ENCODE results near the gene C1orf21. TPM values are rescaled to one million over a fixed set of nuclear protein-coding genes. Genes with fewer than 3 reads are reported as not detected.

C1orf21 gene
- total and polyA plus RNA-seq, 2 donors (not counting 3 experiments of a cell fraction or from before 2014, with no cell fraction given) = 0.79 to 8.5 TPM

- POLR2A ChIA-PET = no interaction called here
- H3K9ac ChIP-seq (replicated peaks; ENCODE audit: extremely low read depth, insufficient read depth, low read length) = no peak overlapping the region
- intact Hi-C loops (cut with micrococcal nuclease) (no loop called here), dilution Hi-C loops (cut with MboI; ENCODE audit: extremely low pct_ligation_motif_present, low sequenced_read_pairs) (no loop called here)
- H3K36me3 ChIP-seq (ENCODE audit: control insufficient read depth in 2 of 2, extremely low read depth in 1 of 2, insufficient read depth in 2 of 2, low read length in 2 of 2) = no peaks in the 10 kb centered on the region
- H3K9me3 ChIP-seq (replicated peaks; ENCODE audit: control insufficient read depth, insufficient read depth, low read length) = no peaks in the 10 kb centered on the region
- DNase-seq (ENCODE audit: low read depth, low spot score) (no peak), FAIRE-seq (no peak)
- no TSS peak for BruUV-seq (replicated peaks)
- no peaks in the 10 kb centered on the region for H4K20me1 ChIP-seq (replicated peaks; ENCODE audit: control insufficient read depth, extremely low read depth, insufficient read depth, low read length)
- H2AFZ ChIP-seq (ENCODE audit: low read depth, low read length) = no peak overlapping the region
- no peak overlapping the region for H3K4me2 ChIP-seq (ENCODE audit: insufficient read depth, low read length)
- no peaks in the 10 kb centered on the region for H3K79me2 ChIP-seq (ENCODE audit: control insufficient read depth, insufficient read depth, low read length)
- no peaks in the 10 kb centered on the region for H3K9me1 ChIP-seq (replicated peaks; ENCODE audit: control insufficient read depth, extremely low read depth, insufficient read depth, low read length)
- TF ChIP-seq GATA2 (IDR thresholded peaks at IDR 0.05; ENCODE audit: insufficient read depth, insufficient read length, low read depth, low read length) = no peak
- TF ChIP-seq POLR2AphosphoS5 (IDR thresholded peaks at IDR 0.05; ENCODE audit: insufficient read depth, low read depth, low read length) = no peak
- TF ChIP-seq MAX (IDR thresholded peaks at IDR 0.05; ENCODE audit: insufficient read depth, insufficient read length) = no peak
- no peak for TF ChIP-seq MYC (IDR thresholded peaks at IDR 0.05; ENCODE audit: low read depth, low read length)
- no peak for TF ChIP-seq FOS (IDR thresholded peaks at IDR 0.05; ENCODE audit: borderline replicate concordance, insufficient read depth, low read length)
- no peak overlapping the region for H3K27ac ChIP-seq (ENCODE audit: insufficient read depth, low read depth, low read length)
- CTCF ChIA-PET = interaction anchor here (1.5 kb wide), 1 partner anchor 12 kb away, joined by 3 read pairs; no protein-coding TSS in a partner anchor
- H3K4me3 ChIP-seq (replicated peaks in 1 of 3; ENCODE audit: insufficient read depth in 1 of 3, low read depth in 1 of 3, low read length in 3 of 3) = no peak overlapping the region
- H3K27me3 ChIP-seq (ENCODE audit: control insufficient read depth in 2 of 2, insufficient read depth in 2 of 2, low read length in 2 of 2) = no peaks in the 10 kb centered on the region
- no peaks in the 10 kb centered on the region for H3K4me1 ChIP-seq (ENCODE audit: control insufficient read depth, extremely low read depth, insufficient read depth, low read length)
These were observed 233.6 kb downstream of the C1orf21 start for GRCh38 chr1:184620469-184620868.

GRCh38 chr1:184621260-184621659 is 234.4 kb downstream of the C1orf21 start:
- H3K4me3 ChIP-seq (replicated peaks in 1 of 3; ENCODE audit: insufficient read depth in 1 of 3, low read depth in 1 of 3, low read length in 3 of 3) = no peak overlapping the region
- no peaks in the 10 kb centered on the region for H3K9me3 ChIP-seq (replicated peaks; ENCODE audit: control insufficient read depth, insufficient read depth, low read length)
- intact Hi-C loops (cut with micrococcal nuclease) (no loop called here), dilution Hi-C loops (cut with MboI; ENCODE audit: extremely low pct_ligation_motif_present, low sequenced_read_pairs) (no loop called here)
- H3K79me2 ChIP-seq (ENCODE audit: control insufficient read depth, insufficient read depth, low read length) = no peaks in the 10 kb centered on the region
- ChIA-PET POLR2A (no interaction called here), CTCF (no interaction called here)
- H2AFZ ChIP-seq (ENCODE audit: low read depth, low read length) = no peak overlapping the region
- H3K27me3 ChIP-seq (ENCODE audit: control insufficient read depth in 2 of 2, insufficient read depth in 2 of 2, low read length in 2 of 2) = no peaks in the 10 kb centered on the region
- DNase-seq (ENCODE audit: low read depth, low spot score) (no peak), FAIRE-seq (no peak)
- no peaks in the 10 kb centered on the region for H4K20me1 ChIP-seq (replicated peaks; ENCODE audit: control insufficient read depth, extremely low read depth, insufficient read depth, low read length)
- H3K27ac ChIP-seq (ENCODE audit: insufficient read depth, low read depth, low read length) = no peak overlapping the region
- no peak overlapping the region for H3K4me2 ChIP-seq (ENCODE audit: insufficient read depth, low read length)
- no TSS peak for BruUV-seq (replicated peaks)
- H3K9me1 ChIP-seq (replicated peaks; ENCODE audit: control insufficient read depth, extremely low read depth, insufficient read depth, low read length) = no peaks in the 10 kb centered on the region
- no peak for TF ChIP-seq CTCF (IDR thresholded peaks at IDR 0.05; ENCODE audit: extremely low read depth in 1 of 2, insufficient read depth in 1 of 2, low read depth in 1 of 2, low read length in 2 of 2)
- no peak for TF ChIP-seq JUN (IDR thresholded peaks at IDR 0.05; ENCODE audit: borderline replicate concordance, insufficient read depth, insufficient read length, low read depth)
- no peak for TF ChIP-seq POLR2AphosphoS5 (IDR thresholded peaks at IDR 0.05; ENCODE audit: insufficient read depth, low read depth, low read length)
- TF ChIP-seq EZH2 (IDR thresholded peaks at IDR 0.05; ENCODE audit: borderline replicate concordance, low read depth, low read length, severe bottlenecking) = no peak
- TF ChIP-seq POLR2A (IDR thresholded peaks at IDR 0.05; ENCODE audit: low read depth, low read length) = no peak
- H3K9ac ChIP-seq (replicated peaks; ENCODE audit: extremely low read depth, insufficient read depth, low read length) = no peak overlapping the region
- no peaks in the 10 kb centered on the region for H3K4me1 ChIP-seq (ENCODE audit: control insufficient read depth, extremely low read depth, insufficient read depth, low read length)
- H3K36me3 ChIP-seq (ENCODE audit: control insufficient read depth in 2 of 2, extremely low read depth in 1 of 2, insufficient read depth in 2 of 2, low read length in 2 of 2) = no peaks in the 10 kb centered on the region
